ENCODE measurements around the gene BET1L. TPM values are rescaled to one million over a fixed set of nuclear protein-coding genes. Genes with fewer than 3 reads are reported as not detected.

The BET1L gene
- total and polyA plus RNA-seq, 2 experiments from 2014 or later: 19.5 to 22.8 TPM

DNA sequence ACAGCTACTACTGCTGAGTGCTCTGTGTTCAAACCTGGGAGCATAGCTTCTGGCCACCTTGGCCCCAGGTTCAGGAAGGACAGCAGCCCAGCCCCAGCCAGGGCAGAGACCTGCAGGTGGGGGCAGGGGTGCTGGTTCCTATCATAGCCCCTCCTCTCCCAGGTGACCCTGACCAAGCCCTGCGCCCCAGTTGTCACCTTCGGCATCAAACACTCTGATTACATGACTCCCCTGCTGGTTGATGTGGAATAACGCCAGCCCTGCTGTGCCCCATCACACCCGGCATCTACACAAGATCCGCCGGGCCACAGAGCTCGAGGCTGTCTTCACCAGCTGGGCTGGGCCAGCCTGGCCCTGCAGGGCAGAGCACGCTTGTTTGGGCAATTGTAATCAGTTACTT lies 7.4 kb downstream of the BET1L start (continued):
- TF ChIP-seq, protein P1, sequence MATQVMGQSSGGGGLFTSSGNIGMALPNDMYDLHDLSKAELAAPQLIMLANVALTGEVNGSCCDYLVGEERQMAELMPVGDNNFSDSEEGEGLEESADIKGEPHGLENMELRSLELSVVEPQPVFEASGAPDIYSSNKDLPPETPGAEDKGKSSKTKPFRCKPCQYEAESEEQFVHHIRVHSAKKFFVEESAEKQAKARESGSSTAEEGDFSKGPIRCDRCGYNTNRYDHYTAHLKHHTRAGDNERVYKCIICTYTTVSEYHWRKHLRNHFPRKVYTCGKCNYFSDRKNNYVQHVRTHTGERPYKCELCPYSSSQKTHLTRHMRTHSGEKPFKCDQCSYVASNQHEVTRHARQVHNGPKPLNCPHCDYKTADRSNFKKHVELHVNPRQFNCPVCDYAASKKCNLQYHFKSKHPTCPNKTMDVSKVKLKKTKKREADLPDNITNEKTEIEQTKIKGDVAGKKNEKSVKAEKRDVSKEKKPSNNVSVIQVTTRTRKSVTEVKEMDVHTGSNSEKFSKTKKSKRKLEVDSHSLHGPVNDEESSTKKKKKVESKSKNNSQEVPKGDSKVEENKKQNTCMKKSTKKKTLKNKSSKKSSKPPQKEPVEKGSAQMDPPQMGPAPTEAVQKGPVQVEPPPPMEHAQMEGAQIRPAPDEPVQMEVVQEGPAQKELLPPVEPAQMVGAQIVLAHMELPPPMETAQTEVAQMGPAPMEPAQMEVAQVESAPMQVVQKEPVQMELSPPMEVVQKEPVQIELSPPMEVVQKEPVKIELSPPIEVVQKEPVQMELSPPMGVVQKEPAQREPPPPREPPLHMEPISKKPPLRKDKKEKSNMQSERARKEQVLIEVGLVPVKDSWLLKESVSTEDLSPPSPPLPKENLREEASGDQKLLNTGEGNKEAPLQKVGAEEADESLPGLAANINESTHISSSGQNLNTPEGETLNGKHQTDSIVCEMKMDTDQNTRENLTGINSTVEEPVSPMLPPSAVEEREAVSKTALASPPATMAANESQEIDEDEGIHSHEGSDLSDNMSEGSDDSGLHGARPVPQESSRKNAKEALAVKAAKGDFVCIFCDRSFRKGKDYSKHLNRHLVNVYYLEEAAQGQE (IDR thresholded peaks at IDR 0.05; ENCODE audit: unreplicated experiment): no peak
- TF ChIP-seq, protein P2, sequence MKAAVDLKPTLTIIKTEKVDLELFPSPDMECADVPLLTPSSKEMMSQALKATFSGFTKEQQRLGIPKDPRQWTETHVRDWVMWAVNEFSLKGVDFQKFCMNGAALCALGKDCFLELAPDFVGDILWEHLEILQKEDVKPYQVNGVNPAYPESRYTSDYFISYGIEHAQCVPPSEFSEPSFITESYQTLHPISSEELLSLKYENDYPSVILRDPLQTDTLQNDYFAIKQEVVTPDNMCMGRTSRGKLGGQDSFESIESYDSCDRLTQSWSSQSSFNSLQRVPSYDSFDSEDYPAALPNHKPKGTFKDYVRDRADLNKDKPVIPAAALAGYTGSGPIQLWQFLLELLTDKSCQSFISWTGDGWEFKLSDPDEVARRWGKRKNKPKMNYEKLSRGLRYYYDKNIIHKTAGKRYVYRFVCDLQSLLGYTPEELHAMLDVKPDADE (IDR thresholded peaks at IDR 0.05): no peak
- TF ChIP-seq, protein P3, sequence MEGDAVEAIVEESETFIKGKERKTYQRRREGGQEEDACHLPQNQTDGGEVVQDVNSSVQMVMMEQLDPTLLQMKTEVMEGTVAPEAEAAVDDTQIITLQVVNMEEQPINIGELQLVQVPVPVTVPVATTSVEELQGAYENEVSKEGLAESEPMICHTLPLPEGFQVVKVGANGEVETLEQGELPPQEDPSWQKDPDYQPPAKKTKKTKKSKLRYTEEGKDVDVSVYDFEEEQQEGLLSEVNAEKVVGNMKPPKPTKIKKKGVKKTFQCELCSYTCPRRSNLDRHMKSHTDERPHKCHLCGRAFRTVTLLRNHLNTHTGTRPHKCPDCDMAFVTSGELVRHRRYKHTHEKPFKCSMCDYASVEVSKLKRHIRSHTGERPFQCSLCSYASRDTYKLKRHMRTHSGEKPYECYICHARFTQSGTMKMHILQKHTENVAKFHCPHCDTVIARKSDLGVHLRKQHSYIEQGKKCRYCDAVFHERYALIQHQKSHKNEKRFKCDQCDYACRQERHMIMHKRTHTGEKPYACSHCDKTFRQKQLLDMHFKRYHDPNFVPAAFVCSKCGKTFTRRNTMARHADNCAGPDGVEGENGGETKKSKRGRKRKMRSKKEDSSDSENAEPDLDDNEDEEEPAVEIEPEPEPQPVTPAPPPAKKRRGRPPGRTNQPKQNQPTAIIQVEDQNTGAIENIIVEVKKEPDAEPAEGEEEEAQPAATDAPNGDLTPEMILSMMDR (conservative IDR thresholded peaks at IDR 0.05; ENCODE audit: low read depth in 2 of 2): no peak
- TF ChIP-seq EZH2phosphoT487 (IDR thresholded peaks at IDR 0.05; ENCODE audit: unreplicated experiment) (no peak), NANOG (IDR thresholded peaks at IDR 0.05; ENCODE audit: borderline replicate concordance) (no peak)

DNA sequence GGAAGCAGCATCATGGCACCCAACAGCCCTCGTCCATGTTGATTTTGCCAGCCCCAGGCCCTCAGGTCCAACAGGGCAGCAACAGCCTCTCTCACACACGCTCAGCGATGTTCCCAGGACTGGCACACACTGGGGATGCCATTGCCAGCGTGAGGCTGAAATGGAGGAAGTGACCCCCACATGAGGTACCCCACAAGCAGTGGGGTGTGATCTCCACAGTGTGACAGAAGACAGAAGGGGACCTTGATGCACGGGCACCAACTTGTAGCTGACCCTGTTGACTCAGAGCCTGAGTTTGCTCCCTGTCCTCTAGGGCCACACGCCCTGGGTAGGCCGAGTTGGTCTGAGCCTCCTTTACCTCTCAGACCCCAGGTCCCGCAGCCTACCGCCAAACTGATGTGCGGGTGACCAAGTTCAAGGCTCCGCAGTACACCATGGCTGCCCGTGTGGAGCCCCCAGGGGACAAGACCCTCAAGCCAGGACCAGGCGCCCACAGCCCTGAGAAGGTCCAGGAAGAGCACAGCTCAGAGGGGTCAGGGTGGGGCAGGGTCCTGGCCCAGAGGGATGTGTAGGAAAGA lies 8.1 kb downstream of the BET1L start:
- Histone ChIP-seq H3K27ac (ENCODE audit: low read depth) (no peak overlapping the region), H3K4me1 (ENCODE audit: insufficient read depth) (no peaks in the 10 kb centered on the region), H3F3A (replicated peaks; ENCODE audit: low read depth) (no peaks in the 10 kb centered on the region), H3K4me2 (no peak overlapping the region), H2AFZ (no peak overlapping the region), H3K9me2 (ENCODE audit: insufficient read depth) (no peaks in the 10 kb centered on the region), H3K27me3 (ENCODE audit: insufficient read depth) (no peaks in the 10 kb centered on the region), H3K36me3 (ENCODE audit: insufficient read depth) (no peaks in the 10 kb centered on the region), H4K20me1 (replicated peaks; ENCODE audit: insufficient read depth) (no peaks in the 10 kb centered on the region), H3K4me3 (no peak overlapping the region), H3K79me2 (replicated peaks; ENCODE audit: insufficient read depth) (no peaks in the 10 kb centered on the region)
- Mint-ChIP-seq H3K36me3 (ENCODE audit: low read depth) (peaks cover 7% of the 10 kb centered on the region; the same call in 2 of the 3 replicates), H3K4me3 (no peak overlapping the region), H3K27ac (no peak overlapping the region), H3K27me3 (ENCODE audit: insufficient read depth, low read depth, poor library complexity) (peaks cover 11% of the 10 kb centered on the region), H3K4me1 (no peaks in the 10 kb centered on the region; the same call in 2 of the 3 replicates), H3K9me3 (no peaks in the 10 kb centered on the region; the same call in 2 of the 3 replicates)
- DNase-seq (ENCODE audit: low spot score): no peak
- ATAC-seq: no peak
- TF ChIP-seq ZNF331 (CRISPR knock-in tag; IDR thresholded peaks at IDR 0.05; ENCODE audit: low read depth) (no peak), NANOG (IDR thresholded peaks at IDR 0.05; ENCODE audit: borderline replicate concordance) (no peak), EZH2 (IDR thresholded peaks at IDR 0.05; ENCODE audit: low read depth, unreplicated experiment) (no peak), POLR2AphosphoS5 (IDR thresholded peaks at IDR 0.05; ENCODE audit: low read depth) (no peak), STAT1 (IDR thresholded peaks at IDR 0.05; ENCODE audit: unreplicated experiment) (no peak)
- TF ChIP-seq, protein P1 (IDR thresholded peaks at IDR 0.05; ENCODE audit: unreplicated experiment): no peak
